ENCODE measurements around the gene SLC18A2. TPM values are rescaled to one million over a fixed set of nuclear protein-coding genes. Genes with fewer than 3 reads are reported as not detected.

The SLC18A2 gene
- total and polyA plus RNA-seq, 7 experiments from 2014 or later = 0.71 to 6.1 (median 1.4) TPM; not detected in 3

GRCh38 chr10:117260084-117260483 is 19.2 kb downstream of the SLC18A2 start:
- ChIA-PET POLR2A (no interaction called here), CTCF (no interaction called here)
- H3K27ac Mint-ChIP-seq = peak overlapping the region in 1 of 9 donors; percentile 67
- peaks cover 11 to 58% (median 39%) of the 10 kb centered on the region in 5 donors for H3K27me3 Mint-ChIP-seq
- H3K36me3 Mint-ChIP-seq = no peaks in the 10 kb centered on the region
- Histone ChIP-seq H3K27me3 (ENCODE audit: control insufficient read depth in 2 of 2, insufficient read depth in 2 of 2, low read length in 2 of 2) (no peaks in the 10 kb centered on the region), H3K27ac (ENCODE audit: low read depth, low read length) (no peak overlapping the region), H3K4me1 (ENCODE audit: control insufficient read depth in 2 of 2, insufficient read depth in 2 of 2, low read length in 2 of 2) (no peaks in the 10 kb centered on the region), H3K36me3 (ENCODE audit: control insufficient read depth in 2 of 3, insufficient read depth in 3 of 3, low read length in 3 of 3) (no peaks in the 10 kb centered on the region), H3K4me3 (ENCODE audit: low read length) (no peak overlapping the region), H3K9me3 (ENCODE audit: control insufficient read depth in 2 of 3, low read length in 3 of 3) (no peaks in the 10 kb centered on the region)
- ATAC-seq = no peak
- peak overlapping the region in 1 of 10 donors; percentile 37 for H3K4me3 Mint-ChIP-seq
- peaks cover 10 to 17% (median 14%) of the 10 kb centered on the region in 7 donors for H3K4me1 Mint-ChIP-seq
- DNase-seq = peak in 2 of 9 donors; percentile 16 to 24
- intact Hi-C loops (cut with micrococcal nuclease) = no loop called here
- peaks cover 0 to 2% (median 0%) of the 10 kb centered on the region in 11 donors for H3K9me3 Mint-ChIP-seq

GRCh38 chr10:117261501-117261900 is 20.6 kb downstream of the SLC18A2 start:
- intact Hi-C loops (cut with micrococcal nuclease) = no loop called here
- H3K27me3 Mint-ChIP-seq = peaks cover 11 to 58% (median 41%) of the 10 kb centered on the region in 5 donors
- CTCF ChIA-PET = no interaction called here
- Histone ChIP-seq H3K4me3 (ENCODE audit: low read length) (no peak overlapping the region), H3K27me3 (ENCODE audit: control insufficient read depth in 2 of 2, insufficient read depth in 2 of 2, low read length in 2 of 2) (no peaks in the 10 kb centered on the region), H3K36me3 (ENCODE audit: control insufficient read depth in 2 of 3, insufficient read depth in 3 of 3, low read length in 3 of 3) (no peaks in the 10 kb centered on the region), H3K27ac (ENCODE audit: low read depth, low read length) (no peak overlapping the region), H3K4me1 (ENCODE audit: control insufficient read depth in 2 of 2, insufficient read depth in 2 of 2, low read length in 2 of 2) (no peaks in the 10 kb centered on the region), H3K9me3 (ENCODE audit: control insufficient read depth in 2 of 3, low read length in 3 of 3) (no peaks in the 10 kb centered on the region)
- H3K27ac Mint-ChIP-seq = no peak overlapping the region
- no peaks in the 10 kb centered on the region for H3K9me3 Mint-ChIP-seq
- no peaks in the 10 kb centered on the region for H3K36me3 Mint-ChIP-seq
- DNase-seq = no peak
- H3K4me1 Mint-ChIP-seq = peaks cover 10 to 17% (median 14%) of the 10 kb centered on the region in 7 donors
- POLR2A ChIA-PET = no interaction called here
- ATAC-seq = peak; percentile 16
- no peak overlapping the region for H3K4me3 Mint-ChIP-seq

- DNase-seq (no peak), ATAC-seq (no peak)
- Mint-ChIP-seq H3K4me1 (peaks cover 10 to 17% (median 14%) of the 10 kb centered on the region in 7 donors), H3K4me3 (peak overlapping the region in 1 of 10 donors; percentile 13), H3K36me3 (no peaks in the 10 kb centered on the region), H3K27me3 (peaks cover 11 to 57% (median 41%) of the 10 kb centered on the region in 5 donors), H3K9me3 (no peaks in the 10 kb centered on the region), H3K27ac (no peak overlapping the region)
- CTCF ChIA-PET = no interaction called here
- Histone ChIP-seq H3K36me3 (ENCODE audit: control insufficient read depth in 2 of 3, insufficient read depth in 3 of 3, low read length in 3 of 3) (no peaks in the 10 kb centered on the region), H3K4me3 (ENCODE audit: low read length) (no peak overlapping the region), H3K27ac (ENCODE audit: low read depth, low read length) (no peak overlapping the region), H3K9me3 (ENCODE audit: control insufficient read depth in 2 of 3, low read length in 3 of 3) (no peaks in the 10 kb centered on the region), H3K4me1 (ENCODE audit: control insufficient read depth in 2 of 2, insufficient read depth in 2 of 2, low read length in 2 of 2) (no peaks in the 10 kb centered on the region), H3K27me3 (ENCODE audit: control insufficient read depth in 2 of 2, insufficient read depth in 2 of 2, low read length in 2 of 2) (no peaks in the 10 kb centered on the region)
- POLR2A ChIA-PET = no interaction called here
- intact Hi-C loops (cut with micrococcal nuclease) = no loop called here
Observed at GRCh38 chr10:117262291-117262902, 21.5 kb downstream of the SLC18A2 start.

- Mint-ChIP-seq H3K27me3 (peaks cover 11 to 54% (median 41%) of the 10 kb centered on the region in 5 donors), H3K9me3 (no peaks in the 10 kb centered on the region), H3K27ac (no peak overlapping the region), H3K4me1 (peaks cover 10 to 17% (median 14%) of the 10 kb centered on the region in 7 donors), H3K4me3 (no peak overlapping the region), H3K36me3 (no peaks in the 10 kb centered on the region)
- Histone ChIP-seq H3K4me1 (ENCODE audit: control insufficient read depth in 2 of 2, insufficient read depth in 2 of 2, low read length in 2 of 2) (no peaks in the 10 kb centered on the region), H3K4me3 (ENCODE audit: low read length) (no peak overlapping the region), H3K27me3 (ENCODE audit: control insufficient read depth in 2 of 2, insufficient read depth in 2 of 2, low read length in 2 of 2) (no peaks in the 10 kb centered on the region), H3K9me3 (ENCODE audit: control insufficient read depth in 2 of 3, low read length in 3 of 3) (no peaks in the 10 kb centered on the region), H3K27ac (ENCODE audit: low read depth, low read length) (no peak overlapping the region), H3K36me3 (ENCODE audit: control insufficient read depth in 2 of 3, insufficient read depth in 3 of 3, low read length in 3 of 3) (no peaks in the 10 kb centered on the region)
- intact Hi-C loops (cut with micrococcal nuclease) = no loop called here
- ChIA-PET CTCF (no interaction called here), POLR2A (no interaction called here)
- DNase-seq = no peak
- no peak for ATAC-seq
Observed at GRCh38 chr10:117262903-117263293, 22.0 kb downstream of the SLC18A2 start.

GRCh38 chr10:117264782-117265181 is 23.9 kb downstream of the SLC18A2 start:
- intact Hi-C loops (cut with micrococcal nuclease) = no loop called here
- no peak overlapping the region for H3K27ac ChIP-seq (ENCODE audit: low read depth, low read length)
- Mint-ChIP-seq H3K27me3 (peaks cover 8 to 39% (median 29%) of the 10 kb centered on the region in 5 donors), H3K4me3 (no peak overlapping the region), H3K9me3 (no peaks in the 10 kb centered on the region), H3K4me1 (peaks cover 4 to 7% (median 6%) of the 10 kb centered on the region in 7 donors), H3K36me3 (no peaks in the 10 kb centered on the region), H3K27ac (no peak overlapping the region)
- ChIA-PET CTCF (no interaction called here), POLR2A (no interaction called here)
- ATAC-seq (no peak), DNase-seq (no peak)
- no peaks in the 10 kb centered on the region for H3K4me1 ChIP-seq (ENCODE audit: control insufficient read depth in 2 of 2, insufficient read depth in 2 of 2, low read length in 2 of 2)
- no peaks in the 10 kb centered on the region for H3K27me3 ChIP-seq (ENCODE audit: control insufficient read depth in 2 of 2, insufficient read depth in 2 of 2, low read length in 2 of 2)
- no peak overlapping the region for H3K4me3 ChIP-seq (ENCODE audit: low read length)
- no peaks in the 10 kb centered on the region for H3K36me3 ChIP-seq (ENCODE audit: control insufficient read depth in 2 of 3, insufficient read depth in 3 of 3, low read length in 3 of 3)
- H3K9me3 ChIP-seq (ENCODE audit: control insufficient read depth in 2 of 3, low read length in 3 of 3) = no peaks in the 10 kb centered on the region

GRCh38 chr10:117266400-117266799 is 25.5 kb downstream of the SLC18A2 start:
- Histone ChIP-seq H3K36me3 (ENCODE audit: control insufficient read depth in 2 of 3, insufficient read depth in 3 of 3, low read length in 3 of 3) (no peaks in the 10 kb centered on the region), H3K4me3 (ENCODE audit: low read length) (no peak overlapping the region), H3K27me3 (ENCODE audit: control insufficient read depth in 2 of 2, insufficient read depth in 2 of 2, low read length in 2 of 2) (no peaks in the 10 kb centered on the region), H3K27ac (ENCODE audit: low read depth, low read length) (no peak overlapping the region), H3K9me3 (ENCODE audit: control insufficient read depth in 2 of 3, low read length in 3 of 3) (no peaks in the 10 kb centered on the region), H3K4me1 (ENCODE audit: control insufficient read depth in 2 of 2, insufficient read depth in 2 of 2, low read length in 2 of 2) (no peaks in the 10 kb centered on the region)
- Mint-ChIP-seq H3K36me3 (no peaks in the 10 kb centered on the region), H3K27ac (no peak overlapping the region), H3K27me3 (peaks cover 0 to 31% (median 18%) of the 10 kb centered on the region in 5 donors), H3K9me3 (no peaks in the 10 kb centered on the region), H3K4me3 (no peak overlapping the region), H3K4me1 (no peaks in the 10 kb centered on the region)
- intact Hi-C loops (cut with micrococcal nuclease) = no loop called here
- ChIA-PET CTCF (no interaction called here), POLR2A (no interaction called here)
- no peak for ATAC-seq
- DNase-seq = no peak

GRCh38 chr10:117266812-117267211 is 25.9 kb downstream of the SLC18A2 start:
- Histone ChIP-seq H3K4me1 (ENCODE audit: control insufficient read depth in 2 of 2, insufficient read depth in 2 of 2, low read length in 2 of 2) (no peaks in the 10 kb centered on the region), H3K36me3 (ENCODE audit: control insufficient read depth in 2 of 3, insufficient read depth in 3 of 3, low read length in 3 of 3) (no peaks in the 10 kb centered on the region), H3K9me3 (ENCODE audit: control insufficient read depth in 2 of 3, low read length in 3 of 3) (no peaks in the 10 kb centered on the region), H3K4me3 (ENCODE audit: low read length) (no peak overlapping the region), H3K27me3 (ENCODE audit: control insufficient read depth in 2 of 2, insufficient read depth in 2 of 2, low read length in 2 of 2) (no peaks in the 10 kb centered on the region), H3K27ac (ENCODE audit: low read depth, low read length) (no peak overlapping the region)
- Mint-ChIP-seq H3K9me3 (no peaks in the 10 kb centered on the region), H3K36me3 (no peaks in the 10 kb centered on the region), H3K4me1 (no peaks in the 10 kb centered on the region), H3K4me3 (no peak overlapping the region), H3K27ac (no peak overlapping the region), H3K27me3 (peaks cover 0 to 27% (median 14%) of the 10 kb centered on the region in 5 donors)
- no peak for ATAC-seq
- no peak for DNase-seq
- intact Hi-C loops (cut with micrococcal nuclease) = no loop called here
- POLR2A ChIA-PET = no interaction called here
- CTCF ChIA-PET = no interaction called here

Measured in naive thymus-derived CD4-positive, alpha-beta T cell (primary cell).